IMR-90 (cell line): Measurements from ENCODE around the gene SDF2L1.

Source experiments
- CHD1 ChIP-seq: IDR thresholded peaks from 2 replicates; pipeline ENCODE4 v1.6.1; 2012; ENCODE audit warnings: low read depth, low read length, improper control_type of control experiment
- MAFK ChIP-seq: IDR thresholded peaks from 2 replicates; pipeline ENCODE4 v1.6.1; 2012; ENCODE audit warnings: low read depth, low read length, improper control_type of control experiment
- MXI1 ChIP-seq: IDR thresholded peaks from 2 replicates; pipeline ENCODE4 v1.6.1; 2012; ENCODE audit warnings: low read depth, mild to moderate bottlenecking, low read length, moderate library complexity, borderline replicate concordance
- POLR2A ChIP-seq: IDR thresholded peaks from 2 replicates; pipeline ENCODE4 v1.6.1; 2012; ENCODE audit warnings: mild to moderate bottlenecking, low read depth, low read length
- RAD21 ChIP-seq: IDR thresholded peaks from 2 replicates; pipeline ENCODE4 v1.6.1; 2012; ENCODE audit warnings: low read length, improper control_type of control experiment
- RCOR1 ChIP-seq: IDR thresholded peaks from 2 replicates; pipeline ENCODE4 v1.6.1; 2012; ENCODE audit warnings: mild to moderate bottlenecking, low read length, improper control_type of control experiment; ENCODE audit not compliant: insufficient replicate concordance
- RFX5 ChIP-seq: IDR thresholded peaks from 2 replicates; pipeline ENCODE4 v1.8.0; 2012; ENCODE audit warnings: low read depth, mild to moderate bottlenecking, low read length, moderate library complexity
- TF ChIP-seq, protein P1 (sequence below): conservative IDR thresholded peaks from 2 replicates; pipeline ENCODE4 v1.5.1; 2012; ENCODE audit warnings: mild to moderate bottlenecking, low read depth, low read length, improper control_type of control experiment
- TF ChIP-seq, protein P2 (sequence below): fragments of 150-350 bp; IDR thresholded peaks from 2 replicates; pipeline ENCODE4 v1.6.1; 2017; ENCODE audit warnings: mild to moderate bottlenecking, antibody characterized with exemption, low read length, low read depth

DNA sequence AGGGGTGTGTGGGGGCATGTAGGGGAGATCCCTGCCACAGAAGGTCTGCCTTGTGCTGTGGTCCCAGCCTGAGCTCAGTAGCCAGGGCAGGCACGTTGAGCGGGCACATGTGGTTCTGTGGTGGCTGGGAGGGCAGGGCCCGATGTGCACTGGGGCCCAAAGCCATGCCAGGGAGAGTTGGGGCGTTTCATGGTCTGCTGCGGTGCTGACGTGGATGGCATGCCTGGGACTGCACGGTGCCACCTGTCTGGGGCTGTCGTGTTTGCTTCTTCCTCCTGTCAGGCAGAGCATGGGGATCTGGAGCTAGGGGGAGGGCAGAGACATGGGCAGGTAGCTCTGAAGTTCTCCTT is 43.0 kb downstream of the SDF2L1 start:
- TF ChIP-seq, protein P1, sequence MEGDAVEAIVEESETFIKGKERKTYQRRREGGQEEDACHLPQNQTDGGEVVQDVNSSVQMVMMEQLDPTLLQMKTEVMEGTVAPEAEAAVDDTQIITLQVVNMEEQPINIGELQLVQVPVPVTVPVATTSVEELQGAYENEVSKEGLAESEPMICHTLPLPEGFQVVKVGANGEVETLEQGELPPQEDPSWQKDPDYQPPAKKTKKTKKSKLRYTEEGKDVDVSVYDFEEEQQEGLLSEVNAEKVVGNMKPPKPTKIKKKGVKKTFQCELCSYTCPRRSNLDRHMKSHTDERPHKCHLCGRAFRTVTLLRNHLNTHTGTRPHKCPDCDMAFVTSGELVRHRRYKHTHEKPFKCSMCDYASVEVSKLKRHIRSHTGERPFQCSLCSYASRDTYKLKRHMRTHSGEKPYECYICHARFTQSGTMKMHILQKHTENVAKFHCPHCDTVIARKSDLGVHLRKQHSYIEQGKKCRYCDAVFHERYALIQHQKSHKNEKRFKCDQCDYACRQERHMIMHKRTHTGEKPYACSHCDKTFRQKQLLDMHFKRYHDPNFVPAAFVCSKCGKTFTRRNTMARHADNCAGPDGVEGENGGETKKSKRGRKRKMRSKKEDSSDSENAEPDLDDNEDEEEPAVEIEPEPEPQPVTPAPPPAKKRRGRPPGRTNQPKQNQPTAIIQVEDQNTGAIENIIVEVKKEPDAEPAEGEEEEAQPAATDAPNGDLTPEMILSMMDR: no peak
- no peak for TF ChIP-seq RFX5
- no peak for TF ChIP-seq CHD1
- TF ChIP-seq POLR2A: no peak
- TF ChIP-seq MXI1: no peak
- TF ChIP-seq MAFK: no peak
- no peak for TF ChIP-seq RAD21
- no peak for TF ChIP-seq RCOR1
- TF ChIP-seq, protein P2, sequence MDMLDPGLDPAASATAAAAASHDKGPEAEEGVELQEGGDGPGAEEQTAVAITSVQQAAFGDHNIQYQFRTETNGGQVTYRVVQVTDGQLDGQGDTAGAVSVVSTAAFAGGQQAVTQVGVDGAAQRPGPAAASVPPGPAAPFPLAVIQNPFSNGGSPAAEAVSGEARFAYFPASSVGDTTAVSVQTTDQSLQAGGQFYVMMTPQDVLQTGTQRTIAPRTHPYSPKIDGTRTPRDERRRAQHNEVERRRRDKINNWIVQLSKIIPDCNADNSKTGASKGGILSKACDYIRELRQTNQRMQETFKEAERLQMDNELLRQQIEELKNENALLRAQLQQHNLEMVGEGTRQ: no peak
